Fibroblast of skin of left biceps (primary cell): ENCODE results near the gene BAD.

Experiments used
- DNase-seq, 2 experiments: peaks; one replicate each; pipeline ENCODE4 v3.0.0-alpha.2; 2013; ENCODE audit warnings: low read depth in 2 of 2

The BAD gene

GRCh38 chr11:64244107-64244506 lies 40.4 kb downstream of the BAD start:
- DNase-seq: no peak

- DNase-seq: no peak
These were observed 41.1 kb downstream of the BAD start for GRCh38 chr11:64243236-64243854.

- no peak for DNase-seq
These were observed 42.7 kb downstream of the BAD start for GRCh38 chr11:64241491-64242374.

GRCh38 chr11:64241241-64241490 lies 43.3 kb downstream of the BAD start:
- peak; percentile 98 to 99 for DNase-seq

GRCh38 chr11:64240435-64241240 lies 43.8 kb downstream of the BAD start, which contains the start of gene FKBP2:
Gene FKBP2, plus strand, starts transcription at chr11:64241095. Its CDS starts 1,293 bp downstream, at chr11:64242388.
- peak; percentile 91 to 93 for DNase-seq

GRCh38 chr11:64239662-64240434 lies 44.6 kb downstream of the BAD start:
- no peak for DNase-seq

GRCh38 chr11:64238999-64239398 lies 45.5 kb downstream of the BAD start:
- DNase-seq: no peak

GRCh38 chr11:64238076-64238475 lies 46.4 kb downstream of the BAD start:
- DNase-seq: no peak

- DNase-seq: no peak
These were observed 46.9 kb downstream of the BAD start for GRCh38 chr11:64237484-64237951.

GRCh38 chr11:64235437-64236161 lies 48.9 kb downstream of the BAD start:
- DNase-seq: no peak

- DNase-seq: no peak
These were observed 49.7 kb downstream of the BAD start for GRCh38 chr11:64234647-64235379.

GRCh38 chr11:64233913-64234586 lies 50.4 kb downstream of the BAD start, which contains the start of gene VEGFB:
Gene VEGFB, plus strand, starts transcription at chr11:64234584. Its CDS starts 250 bp downstream, at chr11:64234834.
- DNase-seq: no peak

- no peak for DNase-seq
These were observed 51.5 kb downstream of the BAD start for GRCh38 chr11:64232967-64233315.

GRCh38 chr11:64232182-64232966 lies 52.1 kb downstream of the BAD start:
- DNase-seq: no peak

- DNase-seq: no peak
These were observed 52.9 kb downstream of the BAD start for GRCh38 chr11:64231546-64231945.

- no peak for DNase-seq
These were observed 53.5 kb downstream of the BAD start for GRCh38 chr11:64230985-64231365.

GRCh38 chr11:64230171-64230984 lies 54.1 kb downstream of the BAD start, which contains the start of gene DNAJC4:
Gene DNAJC4, plus strand, starts transcription at chr11:64230548. Its CDS starts 307 bp downstream, at chr11:64230855.
- peak in 1 of 2 experiments; percentile 51 for DNase-seq

- no peak for DNase-seq
These were observed 54.7 kb downstream of the BAD start for GRCh38 chr11:64229744-64230170.
